ENCODE data around the gene STX3.

DNA sequence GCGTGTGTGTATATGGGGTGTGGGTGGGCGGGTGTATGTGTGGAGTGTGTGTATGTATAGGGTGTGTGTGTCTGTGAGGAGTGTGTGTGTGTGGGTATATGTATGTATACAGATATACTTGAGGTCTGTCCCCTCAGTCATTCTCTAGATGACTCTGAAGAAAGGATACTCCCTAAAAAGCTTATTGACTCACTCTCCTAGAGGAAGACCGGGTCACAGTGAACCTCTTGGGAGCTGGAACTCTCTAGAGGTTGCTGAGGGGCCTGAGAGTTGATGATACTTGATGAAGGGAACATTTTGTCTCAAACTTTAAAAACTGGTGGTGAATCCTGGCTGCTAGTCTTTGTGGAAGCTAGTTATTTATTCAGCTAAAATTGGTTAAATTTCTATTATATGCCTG, 15.1 kb downstream of the STX3 start:
- TF ChIP-seq ZNF274 (IDR thresholded peaks at IDR 0.05; ENCODE audit: low read depth, low read length) (no peak), YY1 (IDR thresholded peaks at IDR 0.05; ENCODE audit: insufficient read depth, insufficient read length) (no peak)
